ENCODE measurements around the gene MSX1. TPM values are rescaled to one million over a fixed set of nuclear protein-coding genes. Genes with fewer than 3 reads are reported as not detected.

Gene MSX1
- total and polyA plus RNA-seq, 2 experiments from 2014 or later = 0.61 TPM; not detected in 1

GRCh38 chr4:4831266-4831665, 28.2 kb upstream of the MSX1 start (continued):
- no peak for TF ChIP-seq ZNF462 (CRISPR knock-in tag; IDR thresholded peaks at IDR 0.05)
- no peak for TF ChIP-seq CTCF (conservative IDR thresholded peaks at IDR 0.05; ENCODE audit: low read depth in 2 of 2)

DNA sequence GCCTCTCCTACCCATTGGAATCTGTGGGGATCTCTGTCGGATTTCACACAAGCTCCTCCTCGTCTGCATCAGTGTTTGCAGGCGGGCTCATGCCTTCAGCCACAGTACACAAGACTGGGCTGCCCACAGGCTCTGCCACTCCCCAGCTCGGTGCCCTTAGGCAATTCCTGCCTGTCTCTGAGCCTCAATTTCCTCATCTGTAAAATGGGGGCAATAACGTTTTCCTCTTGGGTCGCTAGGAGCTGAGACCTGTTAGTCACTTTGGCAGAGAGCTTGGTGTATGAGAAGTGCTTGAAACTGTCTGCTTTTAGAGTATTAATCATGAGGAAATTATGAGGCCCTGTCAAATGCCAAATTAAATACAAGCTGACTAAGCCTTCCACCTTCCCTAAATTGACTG, 27.6 kb upstream of the MSX1 start:
- Histone ChIP-seq H3K4me3 (no peak overlapping the region), H3K9me2 (ENCODE audit: insufficient read depth) (no peaks in the 10 kb centered on the region), H3K4me2 (no peak overlapping the region), H4K20me1 (replicated peaks; ENCODE audit: insufficient read depth) (no peaks in the 10 kb centered on the region), H3F3A (replicated peaks; ENCODE audit: low read depth) (no peaks in the 10 kb centered on the region), H3K36me3 (ENCODE audit: insufficient read depth) (no peaks in the 10 kb centered on the region), H3K27me3 (ENCODE audit: insufficient read depth) (no peaks in the 10 kb centered on the region), H3K79me2 (replicated peaks; ENCODE audit: insufficient read depth) (no peaks in the 10 kb centered on the region), H3K4me1 (ENCODE audit: insufficient read depth) (no peaks in the 10 kb centered on the region), H2AFZ (no peak overlapping the region), H3K27ac (ENCODE audit: low read depth) (no peak overlapping the region)
- DNase-seq (ENCODE audit: low spot score) (no peak), ATAC-seq (no peak)
- Mint-ChIP-seq H3K36me3 (ENCODE audit: low read depth) (no peaks in the 10 kb centered on the region), H3K9me3 (peaks cover 4% of the 10 kb centered on the region; the same call in 1 of the 3 replicates), H3K4me3 (no peak overlapping the region), H3K27ac (no peak overlapping the region), H3K4me1 (no peaks in the 10 kb centered on the region), H3K27me3 (ENCODE audit: insufficient read depth, low read depth, poor library complexity) (peaks cover 6% of the 10 kb centered on the region)
- no peak for TF ChIP-seq STAT1 (IDR thresholded peaks at IDR 0.05; ENCODE audit: unreplicated experiment)
- TF ChIP-seq JUNB (IDR thresholded peaks at IDR 0.05; ENCODE audit: unreplicated experiment) = no peak
- no peak for TF ChIP-seq ZNF462 (CRISPR knock-in tag; IDR thresholded peaks at IDR 0.05)
- no peak for TF ChIP-seq EZH2 (IDR thresholded peaks at IDR 0.05; ENCODE audit: low read depth, unreplicated experiment)
- no peak for TF ChIP-seq CREB1 (CRISPR knock-in tag; IDR thresholded peaks at IDR 0.05; ENCODE audit: low read depth)

Measured in GM23338 (cell line).